Peyer's patch (tissue), 4 donors: Measurements from ENCODE around the gene ZNF521.

ENCODE experiments used
- POLR2A ChIP-seq, 2 donors: fragments of 450-650 bp; IDR thresholded peaks; one replicate each; pipeline ENCODE4 v1.5.1; 2017; ENCODE audit warnings: antibody characterized with exemption in 2 of 2, mild to moderate bottlenecking in 2 of 2, moderate library complexity in 2 of 2
- TF ChIP-seq, protein P1 (sequence below), 6 experiments: fragments of 450-650 bp in 4 of 6; fragments of 200-600 bp in 2 of 6; sonication (generic) in 1 of 6; IDR thresholded peaks; one replicate each; pipeline ENCODE4 v1.5.1; 2017 to 2019; ENCODE audit warnings: antibody characterized with exemption in 6 of 6, mild to moderate bottlenecking in 3 of 6, moderate library complexity in 1 of 6

- TF ChIP-seq POLR2A (IDR thresholded peaks at IDR 0.05): no peak
- TF ChIP-seq, protein P1, sequence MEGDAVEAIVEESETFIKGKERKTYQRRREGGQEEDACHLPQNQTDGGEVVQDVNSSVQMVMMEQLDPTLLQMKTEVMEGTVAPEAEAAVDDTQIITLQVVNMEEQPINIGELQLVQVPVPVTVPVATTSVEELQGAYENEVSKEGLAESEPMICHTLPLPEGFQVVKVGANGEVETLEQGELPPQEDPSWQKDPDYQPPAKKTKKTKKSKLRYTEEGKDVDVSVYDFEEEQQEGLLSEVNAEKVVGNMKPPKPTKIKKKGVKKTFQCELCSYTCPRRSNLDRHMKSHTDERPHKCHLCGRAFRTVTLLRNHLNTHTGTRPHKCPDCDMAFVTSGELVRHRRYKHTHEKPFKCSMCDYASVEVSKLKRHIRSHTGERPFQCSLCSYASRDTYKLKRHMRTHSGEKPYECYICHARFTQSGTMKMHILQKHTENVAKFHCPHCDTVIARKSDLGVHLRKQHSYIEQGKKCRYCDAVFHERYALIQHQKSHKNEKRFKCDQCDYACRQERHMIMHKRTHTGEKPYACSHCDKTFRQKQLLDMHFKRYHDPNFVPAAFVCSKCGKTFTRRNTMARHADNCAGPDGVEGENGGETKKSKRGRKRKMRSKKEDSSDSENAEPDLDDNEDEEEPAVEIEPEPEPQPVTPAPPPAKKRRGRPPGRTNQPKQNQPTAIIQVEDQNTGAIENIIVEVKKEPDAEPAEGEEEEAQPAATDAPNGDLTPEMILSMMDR (IDR thresholded peaks at IDR 0.05): no peak
Measured at GRCh38 chr18:25313268-25313667, 38.7 kb downstream of the ZNF521 start.
